HUDEP-2 (cell line): ENCODE data around the gene C1QTNF9B.
"Not testable (repeated sequence)": the region's sequence is repeated elsewhere in the genome, so short reads cannot be mapped to it uniquely, and the experiment has no call there.

Source experiments
- DNase-seq, 76 experiments: peaks; one replicate each; lab custom pipeline; 2025; ENCODE audit not compliant: unreplicated experiment in 76 of 76; lab: John Stamatoyannopoulos, UW

C1QTNF9B gene

DNA sequence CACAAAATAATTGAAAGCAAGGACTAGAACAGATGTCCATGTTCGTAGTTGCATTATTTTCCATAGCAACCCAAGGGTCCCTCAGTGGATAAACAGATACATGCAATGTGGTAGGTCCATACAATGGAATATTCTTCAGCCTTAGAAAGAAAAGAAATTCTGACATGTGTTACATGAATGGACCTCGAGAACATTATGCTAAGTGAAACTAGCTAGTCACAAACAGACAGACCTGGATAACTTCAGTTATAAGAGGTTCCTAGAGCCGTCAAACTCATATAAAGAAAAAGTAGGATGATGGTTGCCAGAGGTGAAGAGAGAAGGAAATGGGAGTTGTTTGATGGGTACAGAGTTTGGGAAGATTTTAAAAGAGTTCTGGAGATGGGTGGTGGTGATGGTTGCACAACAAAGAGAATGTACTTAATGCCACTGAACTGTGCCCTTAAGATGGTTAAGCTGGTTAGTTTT lies at the start of gene C1QTNF9B:
Gene C1QTNF9B (minus strand): TSS at position 51 of the 468 bp plus-strand sequence.
- DNase-seq: not testable (repeated sequence)

DNA sequence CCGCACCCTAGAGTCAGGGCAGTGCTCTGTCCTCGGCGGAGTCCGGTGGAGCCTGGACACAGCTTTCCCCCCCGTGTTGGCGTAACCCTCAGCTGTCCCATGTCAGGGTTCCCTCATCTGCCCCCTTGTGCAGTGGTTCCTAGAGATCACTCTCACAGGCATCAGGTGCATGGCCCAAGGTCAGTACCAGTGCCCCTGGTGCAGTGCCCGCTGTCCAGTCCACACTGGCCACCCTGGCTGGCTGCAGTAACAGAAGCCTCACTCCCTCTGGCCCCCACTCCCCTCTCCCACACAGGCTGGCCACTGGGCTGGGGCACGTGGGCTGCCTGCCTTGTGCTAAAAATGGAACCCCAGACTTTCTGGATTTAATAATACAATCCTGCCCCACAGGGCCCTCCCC lies 49.6 kb upstream of the C1QTNF9B start:
- DNase-seq: no peak

DNA sequence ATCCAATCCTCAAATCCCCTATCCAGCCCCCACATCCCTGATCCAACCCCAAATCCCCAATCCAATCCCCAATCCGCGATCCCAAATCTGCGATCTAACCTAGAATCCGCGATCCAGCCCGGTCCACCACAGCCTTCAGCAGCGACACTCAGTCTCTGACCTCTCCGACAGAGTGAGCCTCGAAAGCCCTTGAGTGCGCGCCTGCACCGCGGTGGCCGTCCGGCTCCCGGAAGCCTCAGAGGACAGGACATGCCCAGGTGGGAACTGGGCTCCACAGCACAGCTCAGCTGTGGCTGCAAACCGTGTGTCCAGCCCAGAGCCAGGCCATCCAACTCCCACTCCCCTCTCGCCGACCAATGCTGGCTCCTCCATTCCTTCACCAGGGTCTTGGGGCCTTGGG lies 48.8 kb upstream of the C1QTNF9B start:
- no peak for DNase-seq

DNA sequence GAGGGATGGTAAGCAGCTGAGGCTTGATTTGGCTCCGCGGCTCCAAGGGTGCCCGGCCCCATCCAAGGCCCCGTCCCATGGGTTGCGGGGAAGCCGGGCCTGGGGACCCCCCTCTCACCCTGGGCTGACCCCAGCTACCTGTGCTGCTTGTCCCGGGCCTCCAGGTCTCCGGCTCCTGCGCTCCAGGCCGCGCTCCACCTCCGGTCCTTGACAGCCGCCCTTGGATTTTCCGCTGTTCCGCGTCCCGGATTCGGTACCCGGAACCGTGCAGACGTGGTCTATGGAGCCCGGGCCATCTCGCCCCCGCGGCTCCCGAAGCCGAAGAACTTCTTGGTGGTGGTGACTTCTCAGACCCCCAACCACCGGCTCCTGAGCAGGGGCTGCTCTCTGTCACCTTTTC lies 48.3 kb upstream of the C1QTNF9B start:
- DNase-seq: no peak

DNA sequence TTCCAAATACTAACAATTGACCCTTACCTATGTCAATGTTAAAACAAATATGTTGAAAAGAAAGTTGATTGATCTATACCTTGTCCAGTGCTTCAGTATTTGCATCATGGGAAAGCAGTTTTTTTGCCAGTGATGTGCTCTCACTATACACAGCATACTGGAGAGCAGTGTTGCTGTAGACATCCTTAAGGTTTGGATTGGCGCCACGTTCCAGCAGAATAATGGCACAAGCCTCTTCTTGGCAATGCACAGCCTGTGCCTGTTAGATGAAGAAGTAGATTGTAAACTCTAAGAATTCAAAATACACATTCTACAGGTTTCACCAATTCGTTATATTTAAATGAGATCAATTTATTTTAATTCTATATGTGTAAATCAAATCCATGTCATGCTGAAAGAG lies 43.9 kb upstream of the C1QTNF9B start:
- no peak for DNase-seq

DNA sequence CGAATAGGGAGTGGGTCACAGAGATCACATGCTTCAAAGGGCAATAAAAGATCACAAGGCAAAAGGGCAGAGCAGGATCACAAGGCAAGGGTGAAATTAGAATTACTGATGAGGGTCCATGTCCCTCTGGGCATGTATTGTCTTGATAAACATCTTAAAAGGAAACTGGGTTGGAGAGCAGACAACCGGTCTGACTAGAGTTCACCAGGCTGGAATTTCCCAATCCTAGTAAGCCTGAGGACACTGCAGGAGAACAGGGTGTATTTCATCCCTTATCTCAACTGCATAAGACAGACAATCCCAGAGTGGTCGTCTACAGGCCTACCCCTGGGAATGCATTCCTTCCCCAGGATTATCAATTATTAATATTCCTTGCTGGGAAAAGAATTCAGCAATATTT lies 42.4 kb upstream of the C1QTNF9B start:
- DNase-seq: not testable (repeated sequence)

DNA sequence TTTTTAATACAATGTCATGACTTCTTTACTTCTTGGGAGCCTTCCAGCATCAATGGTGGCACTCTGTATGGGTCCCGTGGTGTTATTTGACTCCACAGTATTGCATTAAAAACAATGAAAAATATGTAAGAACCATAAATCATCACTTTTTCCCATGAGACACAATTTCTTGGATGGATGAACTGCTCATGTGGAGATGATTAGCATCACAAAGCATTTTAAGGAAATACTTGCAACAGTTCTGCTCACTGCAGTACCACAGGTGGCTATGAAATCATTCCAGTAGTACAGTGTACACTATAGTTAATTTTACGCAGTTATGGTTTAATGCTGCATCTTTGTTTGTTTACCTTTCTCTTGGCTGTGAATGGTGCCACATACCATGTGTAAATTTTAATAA lies 37.2 kb upstream of the C1QTNF9B start:
- no peak for DNase-seq

DNA sequence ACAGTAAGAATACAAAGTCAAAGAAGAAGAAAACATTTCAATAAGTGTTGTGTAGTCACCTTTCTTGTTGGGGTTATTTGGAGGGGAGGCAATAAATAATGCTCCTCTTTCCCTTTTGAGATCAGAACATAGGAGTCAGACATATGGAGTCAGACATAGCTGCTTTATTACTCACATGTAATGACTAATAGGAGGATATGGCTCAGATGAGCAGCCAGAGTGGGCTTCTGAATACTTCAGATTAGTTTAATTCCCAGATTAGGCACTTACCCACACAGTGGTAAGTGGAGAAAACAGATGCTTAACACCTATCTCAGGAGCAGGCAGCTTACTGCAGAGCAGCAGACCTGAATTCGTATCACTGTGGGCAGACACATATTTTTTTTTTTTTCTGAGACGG lies 31.7 kb upstream of the C1QTNF9B start:
- DNase-seq: no peak

DNA sequence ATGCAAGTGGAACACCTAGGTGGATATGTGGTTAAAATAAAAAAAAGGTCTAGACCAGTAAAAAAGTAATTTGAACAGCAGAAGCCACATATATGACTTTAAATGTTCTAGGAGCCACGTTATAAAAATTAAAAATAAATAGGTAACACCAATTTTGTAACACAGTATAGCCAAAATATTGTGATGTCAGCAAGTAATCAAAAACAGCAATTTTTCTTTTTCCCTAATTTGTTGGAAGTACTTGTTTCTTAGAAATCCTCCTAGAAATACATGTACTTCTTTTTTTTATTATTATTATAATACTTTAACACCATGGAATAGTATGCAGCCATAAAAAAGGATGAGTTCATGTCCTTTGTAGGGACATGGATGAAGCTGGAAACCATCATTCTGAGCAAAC lies 25.7 kb upstream of the C1QTNF9B start:
- DNase-seq: no peak

DNA sequence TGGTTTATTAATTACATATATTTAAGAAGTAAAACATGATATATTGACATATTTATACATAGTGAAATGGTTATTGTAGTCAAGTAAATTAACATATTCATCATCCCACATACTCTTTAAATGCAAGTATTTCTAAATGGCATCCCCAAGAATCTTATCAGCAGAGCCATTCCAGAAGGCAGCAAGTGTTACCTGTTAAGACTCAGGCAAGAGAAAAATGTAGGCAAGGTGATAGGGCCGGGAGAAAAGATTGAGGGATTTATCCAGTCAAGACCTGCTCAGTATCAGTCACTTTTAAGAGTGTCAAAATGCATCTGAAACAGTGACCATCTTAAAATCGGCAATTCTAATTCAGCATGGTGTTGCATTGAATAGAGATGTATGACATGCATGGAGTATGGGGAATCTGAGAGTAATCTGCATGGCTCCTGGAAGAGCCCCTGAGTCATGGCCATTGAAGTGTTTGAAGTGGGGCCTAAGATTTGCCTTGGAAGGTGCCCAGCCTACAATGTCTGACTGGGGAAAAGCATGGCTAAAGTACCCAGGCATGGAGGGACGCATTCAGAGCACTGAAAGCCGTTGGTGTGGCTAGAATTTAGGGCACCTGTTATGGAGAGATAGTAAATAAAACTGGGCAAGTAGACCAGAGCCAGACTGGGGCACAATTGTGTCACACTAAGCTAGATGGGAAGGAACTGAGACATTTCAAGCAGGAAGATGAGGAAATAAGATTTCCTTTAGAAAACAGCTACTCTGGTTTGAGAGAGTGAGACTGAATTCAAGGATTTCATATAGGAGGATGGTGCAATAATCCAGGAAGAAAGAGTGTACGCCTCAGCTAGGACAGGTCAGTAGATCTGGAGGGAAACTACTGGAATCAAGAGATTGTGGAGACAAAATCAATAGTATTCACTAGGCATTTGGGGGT lies 25.0 kb upstream of the C1QTNF9B start:
- DNase-seq: no peak

DNA sequence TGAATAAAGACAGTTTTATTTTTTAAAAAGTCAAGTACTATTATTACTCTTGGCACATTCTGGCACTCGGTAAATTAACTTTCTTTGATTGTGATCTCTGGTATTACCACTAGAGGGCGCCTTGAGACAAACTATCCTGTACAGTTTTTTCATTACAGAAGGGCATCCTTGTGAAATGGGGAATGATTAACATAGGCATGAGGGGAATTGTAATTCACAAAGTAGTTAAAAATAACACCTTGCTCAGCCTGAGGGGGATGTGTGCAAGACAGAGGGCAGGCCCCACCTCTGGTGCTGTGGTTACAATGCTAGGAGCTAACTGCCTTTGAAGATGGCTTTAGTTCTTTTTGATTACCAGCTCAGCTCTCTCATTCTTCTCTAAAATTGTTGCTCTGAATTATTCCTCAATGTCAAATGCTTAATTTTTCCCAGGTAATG lies 24.2 kb upstream of the C1QTNF9B start:
- peak in 14 of 76 experiments; percentile 2 to 30 (median 12) for DNase-seq

DNA sequence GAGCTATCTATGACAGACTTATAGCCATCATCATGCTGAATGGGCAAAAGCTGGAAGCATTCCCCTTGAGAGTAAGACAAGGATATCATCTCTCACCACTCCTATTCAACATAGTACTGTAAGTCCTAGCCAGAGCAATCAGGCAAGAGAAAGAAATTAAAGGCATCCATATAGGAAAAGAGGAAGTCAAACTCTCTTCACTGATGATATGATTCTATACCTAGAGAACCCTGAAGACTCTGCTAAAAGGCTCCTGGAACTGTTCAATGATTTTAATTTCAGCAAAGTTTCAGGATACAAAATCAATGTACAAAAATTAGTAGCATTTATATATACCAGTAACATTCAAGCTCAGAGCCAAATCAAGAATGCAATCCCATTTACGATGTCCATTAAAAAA lies 21.7 kb upstream of the C1QTNF9B start:
- DNase-seq: no peak

DNA sequence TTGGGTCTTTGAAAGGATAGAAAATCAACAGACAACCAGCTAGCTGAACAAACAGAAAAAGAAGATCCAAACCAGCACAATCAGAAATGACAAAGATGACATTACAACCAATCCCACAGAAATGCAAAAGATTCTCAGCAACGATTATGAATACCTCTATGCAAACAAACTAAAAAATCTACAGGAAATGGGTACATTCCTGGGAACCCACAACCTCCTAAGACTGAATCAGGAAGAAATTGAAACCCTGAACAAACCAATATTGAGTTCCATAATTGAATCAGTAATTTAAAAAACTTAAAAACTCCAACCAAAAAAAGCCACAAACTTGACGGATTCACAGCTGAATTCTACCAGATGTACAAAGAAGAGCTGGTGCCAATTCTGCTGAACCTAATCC lies 20.9 kb upstream of the C1QTNF9B start:
- no peak for DNase-seq

DNA sequence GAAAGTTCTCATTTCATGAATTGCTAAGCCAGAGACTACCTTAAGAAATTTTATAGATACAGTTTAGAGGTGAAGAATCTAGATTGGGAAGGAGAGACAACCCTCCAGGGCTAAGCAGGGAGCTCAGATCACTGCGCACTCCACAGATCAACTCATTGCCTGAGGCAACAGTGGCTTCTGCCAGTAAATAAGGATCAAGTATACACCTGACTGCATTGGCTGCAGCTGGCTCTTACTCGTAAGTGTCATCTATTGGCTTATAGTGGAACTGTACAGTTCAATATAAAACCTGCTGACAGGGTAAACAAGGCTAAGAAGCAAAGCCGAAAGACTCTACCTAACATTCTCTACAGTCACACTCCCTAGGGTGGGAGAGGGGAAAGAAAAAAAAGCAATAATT lies 18.0 kb upstream of the C1QTNF9B start:
- DNase-seq: no peak

DNA sequence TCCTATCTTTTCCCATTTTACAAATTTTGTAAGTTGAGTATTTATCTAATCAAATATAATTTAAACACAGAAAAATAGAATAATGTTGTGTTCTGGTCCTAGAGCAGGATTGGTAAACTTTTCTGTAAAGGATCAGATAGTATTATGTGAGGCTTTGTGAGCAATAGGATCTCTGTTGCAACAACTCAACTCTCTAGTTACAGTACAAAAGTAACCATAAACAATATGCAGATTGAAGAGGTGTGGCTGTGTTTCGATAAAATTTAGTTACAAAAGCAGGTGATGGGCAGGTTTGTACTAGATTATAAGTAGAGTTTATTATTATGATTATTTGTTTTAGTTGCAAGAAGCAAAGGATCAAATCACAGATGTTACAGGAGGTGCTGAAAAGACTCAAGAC lies 15.2 kb upstream of the C1QTNF9B start:
- DNase-seq: no peak

DNA sequence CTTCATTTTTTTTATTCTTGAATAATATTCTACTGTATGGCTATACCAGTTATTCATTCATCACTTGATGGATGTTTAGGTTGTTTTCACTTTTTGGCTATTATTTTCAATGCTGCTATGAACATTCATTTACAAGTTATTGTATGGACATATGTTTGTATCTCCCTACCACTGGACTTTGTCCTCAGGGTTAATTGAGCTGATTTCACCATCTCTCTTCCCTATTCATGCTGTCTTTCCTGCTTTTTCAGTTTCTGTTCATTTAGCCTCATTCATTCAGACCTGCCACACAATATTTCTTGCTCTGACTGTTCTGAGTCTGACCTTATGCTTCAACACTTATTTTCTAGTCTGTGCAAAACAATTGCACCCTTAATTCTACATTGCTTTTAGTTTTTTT lies 12.3 kb upstream of the C1QTNF9B start:
- no peak for DNase-seq

DNA sequence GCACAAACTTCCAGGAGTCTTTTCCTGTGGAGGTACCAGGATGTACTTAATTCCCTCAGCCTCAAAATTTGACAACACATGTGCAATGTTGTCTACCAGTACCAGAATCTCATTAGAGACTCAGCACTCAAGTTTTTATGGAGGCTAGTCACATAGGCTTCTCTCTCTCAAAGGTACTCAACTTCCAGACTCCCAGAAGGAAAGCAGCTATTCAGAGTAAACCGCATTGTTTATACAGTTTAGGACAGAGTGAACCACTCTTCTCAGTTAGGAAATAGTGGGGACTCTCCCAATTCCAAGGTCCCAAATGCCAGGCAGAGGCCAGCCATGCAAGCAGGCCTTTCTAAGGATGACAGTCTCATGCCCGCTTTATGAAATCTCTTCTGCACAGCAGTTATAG lies 8.5 kb upstream of the C1QTNF9B start:
- no peak for DNase-seq

DNA sequence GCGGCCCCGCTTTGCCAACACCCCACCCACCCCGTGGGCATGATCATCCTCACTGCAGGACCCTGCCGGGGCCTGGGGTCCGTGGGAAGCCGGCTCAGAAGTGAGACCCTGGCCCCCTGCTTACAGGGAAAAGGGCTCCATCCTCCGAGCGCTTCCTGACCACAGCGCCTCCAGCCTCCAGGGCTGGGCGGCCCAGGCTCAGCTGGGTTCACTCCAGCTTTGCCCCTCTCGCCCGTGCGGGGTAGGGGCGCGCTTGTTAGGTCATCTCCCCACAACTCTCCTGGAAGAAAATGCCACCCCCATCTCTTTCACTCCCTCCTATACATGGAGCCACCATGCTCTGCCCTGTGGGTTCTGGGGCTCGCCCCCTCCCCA lies 6.6 kb upstream of the C1QTNF9B start:
- DNase-seq: no peak

DNA sequence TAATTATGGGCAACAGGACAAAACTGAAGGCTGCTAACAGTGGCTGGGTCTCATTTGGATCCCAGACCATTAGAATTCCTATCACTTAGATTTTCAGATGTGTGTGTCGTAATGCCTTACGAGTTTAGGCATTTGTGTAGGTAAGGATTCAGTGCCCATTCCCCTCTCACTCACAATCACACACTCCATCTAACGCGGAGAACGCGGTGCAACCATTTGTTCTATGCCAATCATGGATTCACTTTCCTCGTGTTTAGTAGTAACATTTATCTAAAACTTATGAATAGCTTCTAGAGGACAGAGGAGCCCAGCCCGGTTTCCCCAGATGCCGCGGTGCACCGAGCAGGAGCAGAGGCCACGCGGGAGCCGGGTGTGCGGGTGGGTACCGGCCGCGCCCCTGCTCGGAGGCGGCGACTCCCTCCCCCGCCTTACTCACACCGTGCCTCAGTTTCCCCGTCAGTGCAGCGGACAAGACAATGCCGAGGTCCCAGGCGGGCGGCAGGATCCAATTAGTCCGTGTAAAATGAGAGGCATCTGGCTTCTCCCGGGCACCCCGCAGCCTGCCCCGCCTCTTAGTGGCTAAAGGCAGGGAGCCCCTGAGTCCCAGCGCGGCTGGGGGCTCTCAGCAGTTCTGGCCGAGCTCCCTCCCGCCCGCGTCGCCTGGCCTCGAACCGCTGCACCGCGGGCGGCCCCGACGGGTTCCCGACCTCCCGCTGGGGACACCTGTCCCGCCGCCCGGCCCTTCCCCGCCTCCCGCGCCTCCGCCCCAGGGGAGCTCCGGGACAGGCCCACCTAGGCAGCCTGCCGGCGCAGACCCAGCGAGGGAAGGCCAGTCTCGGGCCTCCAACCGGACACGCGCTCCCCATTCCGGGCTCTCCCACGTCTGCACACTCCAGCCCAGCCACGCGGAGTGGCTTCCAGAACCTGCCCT lies 5.9 kb upstream of the C1QTNF9B start:
- no peak for DNase-seq

DNA sequence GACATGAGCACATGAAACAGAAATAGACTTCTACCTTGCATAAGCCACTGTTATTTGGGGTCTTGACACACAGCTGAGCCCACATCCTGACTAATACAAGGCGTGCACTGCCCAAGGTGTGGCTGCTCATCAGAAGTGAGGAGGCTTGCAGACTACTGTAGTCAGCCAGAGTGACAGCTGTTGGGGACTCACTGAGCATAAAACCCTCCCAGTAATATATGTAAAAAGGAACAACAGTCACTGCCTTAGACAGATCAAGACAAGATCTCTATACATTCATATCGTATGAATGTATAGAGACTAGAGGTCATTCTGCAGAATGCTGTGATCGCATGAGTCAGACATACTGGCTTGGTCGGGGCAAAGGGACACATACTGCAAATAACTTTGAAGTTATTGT lies 4.1 kb upstream of the C1QTNF9B start:
- DNase-seq: no peak

DNA sequence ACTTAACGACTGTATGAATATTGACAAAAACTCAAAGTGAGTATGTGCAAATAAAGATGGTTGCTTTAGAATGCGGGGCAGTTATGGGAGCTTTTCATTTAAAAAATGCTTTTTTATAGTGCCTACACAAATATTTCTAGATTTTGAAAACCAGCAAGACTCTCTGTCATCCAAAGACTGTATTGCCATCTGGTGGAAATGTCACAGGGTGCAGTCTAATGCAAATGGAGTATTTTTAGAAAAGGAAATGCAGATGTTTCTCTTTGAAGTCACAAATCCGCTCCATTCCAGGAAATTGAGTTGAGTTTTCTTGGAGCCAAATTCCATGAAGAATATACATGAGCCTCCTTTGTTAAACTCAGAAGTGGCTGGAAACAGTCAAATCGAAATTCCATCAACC lies 2.3 kb upstream of the C1QTNF9B start:
- peak in 5 of 76 experiments; percentile 2 to 32 (median 21) for DNase-seq
